ENCODE measurements around the gene MRGPRE. TPM values are rescaled to one million over a fixed set of nuclear protein-coding genes. Genes with fewer than 3 reads are reported as not detected.

MRGPRE gene
- total RNA-seq, 1 donor from 2014 or later = not detected

DNA sequence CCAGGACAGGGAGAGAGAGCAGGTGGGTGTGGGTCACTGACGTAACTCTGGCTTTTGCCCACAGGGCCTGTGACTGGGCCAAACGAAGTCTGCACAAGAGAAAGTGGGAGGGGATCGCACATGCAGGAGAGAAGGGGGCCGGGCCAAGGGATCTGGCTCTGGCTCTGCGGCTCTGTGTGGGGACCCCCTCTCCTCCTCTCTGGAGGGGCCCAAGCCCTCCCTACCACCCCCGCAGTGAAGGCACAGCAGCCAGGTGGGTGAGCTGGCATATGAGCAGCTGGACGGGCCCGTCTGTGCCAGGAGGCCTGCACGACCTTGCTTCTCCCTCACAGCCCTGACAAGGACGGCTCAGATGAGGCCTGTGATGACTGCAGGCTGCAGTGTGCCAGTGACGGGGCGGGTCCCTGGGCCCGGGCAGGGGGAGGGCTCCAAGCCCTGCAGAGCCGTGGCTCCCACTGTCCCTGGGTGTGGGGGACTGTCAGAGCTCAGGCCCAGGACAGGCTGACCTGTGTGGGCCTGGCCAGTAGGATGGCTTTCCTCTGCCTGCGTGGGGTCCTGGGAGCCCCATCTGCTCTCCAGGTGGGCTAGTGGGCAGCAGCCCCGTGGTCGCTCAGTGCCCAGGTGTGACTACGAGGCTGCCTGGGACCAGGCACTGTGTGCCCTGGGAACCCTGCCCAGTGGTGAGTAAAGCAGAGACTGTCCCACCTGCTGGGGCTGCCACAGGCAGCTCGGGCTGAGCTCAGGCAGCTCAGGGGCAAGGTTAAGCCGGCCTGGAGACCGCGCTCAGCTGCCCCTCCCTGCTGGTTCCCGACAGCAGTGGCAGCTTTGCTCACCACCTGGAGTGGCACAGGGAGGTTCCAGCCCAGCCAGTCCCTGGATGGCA lies 35.8 kb downstream of the MRGPRE start:
- no peak for DNase-seq (ENCODE audit: low read depth, low spot score)

DNA sequence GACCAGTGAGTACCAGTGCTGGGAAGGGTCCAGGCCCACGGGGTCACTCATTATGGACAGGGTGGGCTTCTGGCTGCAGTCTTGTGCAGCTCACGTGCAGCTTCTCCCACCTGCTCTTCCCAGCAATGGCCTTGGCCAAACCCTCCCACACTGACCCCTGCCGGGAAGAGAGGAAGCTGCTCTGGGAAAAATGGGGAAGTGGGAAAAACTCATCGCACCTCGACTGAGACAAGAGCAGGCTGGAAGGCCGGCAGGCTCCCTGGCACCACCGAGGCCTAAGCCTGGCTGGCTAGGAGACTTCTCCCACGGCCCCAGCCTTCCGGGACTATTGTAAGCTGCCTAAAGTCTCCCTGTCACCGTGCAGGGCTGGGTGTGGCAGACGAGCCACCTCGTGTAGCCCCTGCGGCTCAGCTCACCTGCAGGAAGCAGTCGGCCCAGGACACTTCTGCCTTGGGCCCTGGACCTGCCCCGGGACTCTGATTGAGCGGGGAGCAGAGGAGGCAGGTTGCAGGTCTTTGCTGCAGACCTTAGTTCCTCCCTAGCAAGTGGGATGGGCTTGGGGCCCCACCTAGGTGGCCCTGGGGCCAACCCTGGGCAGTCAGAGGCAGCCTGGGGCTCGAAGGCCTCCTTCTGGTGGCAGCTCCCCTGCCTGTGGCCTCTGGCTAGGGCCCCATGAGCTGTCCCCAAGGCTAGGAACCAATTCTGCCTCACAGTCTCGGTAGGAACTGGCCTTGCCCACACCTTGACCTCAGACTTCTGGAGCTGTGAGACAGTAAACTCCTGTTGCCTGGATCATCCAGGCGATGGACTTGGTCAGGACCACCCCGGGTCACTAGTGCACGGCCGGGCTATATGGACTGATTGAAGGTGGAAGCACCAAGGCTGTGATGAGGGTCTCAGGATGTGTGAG lies 36.7 kb downstream of the MRGPRE start:
- no peak for DNase-seq (ENCODE audit: low read depth, low spot score)

DNA sequence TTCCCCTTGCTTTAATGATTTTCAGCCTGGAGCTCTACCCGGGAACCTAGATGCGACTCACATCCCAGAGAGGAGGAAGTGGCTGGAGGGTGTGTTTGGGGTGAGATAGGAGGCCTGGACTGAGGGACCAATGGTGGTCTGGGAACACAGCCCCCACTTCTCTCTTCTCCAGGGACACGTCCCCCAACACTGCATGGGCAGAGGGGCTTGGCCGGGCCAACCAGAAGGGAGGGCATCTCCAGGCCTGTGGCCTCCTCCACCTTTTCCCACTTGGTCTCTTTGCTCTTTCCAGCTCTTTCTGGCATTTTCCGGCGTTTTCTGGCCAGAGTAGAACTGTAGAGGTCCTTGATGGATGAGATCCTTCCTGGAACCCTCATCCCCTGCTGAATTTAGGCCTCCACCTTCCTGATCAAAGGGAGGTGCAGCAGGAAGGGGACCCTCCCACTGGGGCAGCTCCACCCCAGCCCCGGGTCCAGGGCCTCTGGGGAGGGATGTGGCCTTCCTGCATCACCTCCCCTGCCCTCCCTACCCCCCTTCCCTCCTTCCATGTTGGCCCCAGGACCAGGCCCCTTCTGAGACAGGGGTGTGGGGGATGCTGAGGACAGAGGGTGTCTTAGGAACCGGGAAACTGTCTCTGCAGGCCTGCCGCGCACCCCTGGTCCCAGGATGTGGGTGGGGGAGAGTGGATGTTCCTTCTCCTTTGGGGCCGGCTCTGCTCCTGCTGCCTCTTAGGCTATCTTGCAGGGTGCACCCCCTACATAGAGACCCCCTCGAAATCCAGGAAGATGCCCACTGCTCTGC lies 38.0 kb downstream of the MRGPRE start:
- no peak for DNase-seq (ENCODE audit: low read depth, low spot score)

DNA sequence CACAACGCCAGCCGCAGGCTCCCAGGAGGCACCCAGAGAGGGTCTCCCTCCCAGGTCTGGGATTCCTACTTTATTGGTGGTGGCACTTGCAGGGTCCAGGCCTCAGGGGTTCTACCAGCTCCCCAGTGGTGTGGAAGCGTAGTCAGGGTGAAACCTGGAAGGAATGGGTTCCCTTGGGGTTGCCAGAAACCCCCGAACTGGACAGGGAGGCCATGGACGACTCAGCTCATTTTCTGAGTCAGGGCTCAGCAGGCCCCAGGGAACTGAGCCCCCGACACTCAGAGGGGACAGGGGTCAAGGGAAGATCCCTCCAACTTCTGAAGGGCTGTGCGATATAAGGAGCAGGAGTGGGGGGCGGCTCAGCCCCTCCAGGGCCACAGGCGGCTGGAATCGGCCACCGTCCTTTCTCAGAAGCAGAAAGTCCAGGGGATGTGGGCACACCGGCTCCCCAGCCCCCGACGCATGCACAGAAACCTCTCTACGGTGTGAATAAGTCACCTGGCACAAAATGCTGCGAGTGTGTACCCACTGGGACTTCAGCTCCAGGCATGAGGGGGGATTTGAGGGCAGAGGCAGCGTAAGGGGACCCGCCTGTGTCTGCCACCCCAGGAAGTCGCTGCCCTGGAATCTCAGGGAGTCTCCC lies 38.7 kb downstream of the MRGPRE start:
- no peak for DNase-seq (ENCODE audit: low read depth, low spot score)

DNA sequence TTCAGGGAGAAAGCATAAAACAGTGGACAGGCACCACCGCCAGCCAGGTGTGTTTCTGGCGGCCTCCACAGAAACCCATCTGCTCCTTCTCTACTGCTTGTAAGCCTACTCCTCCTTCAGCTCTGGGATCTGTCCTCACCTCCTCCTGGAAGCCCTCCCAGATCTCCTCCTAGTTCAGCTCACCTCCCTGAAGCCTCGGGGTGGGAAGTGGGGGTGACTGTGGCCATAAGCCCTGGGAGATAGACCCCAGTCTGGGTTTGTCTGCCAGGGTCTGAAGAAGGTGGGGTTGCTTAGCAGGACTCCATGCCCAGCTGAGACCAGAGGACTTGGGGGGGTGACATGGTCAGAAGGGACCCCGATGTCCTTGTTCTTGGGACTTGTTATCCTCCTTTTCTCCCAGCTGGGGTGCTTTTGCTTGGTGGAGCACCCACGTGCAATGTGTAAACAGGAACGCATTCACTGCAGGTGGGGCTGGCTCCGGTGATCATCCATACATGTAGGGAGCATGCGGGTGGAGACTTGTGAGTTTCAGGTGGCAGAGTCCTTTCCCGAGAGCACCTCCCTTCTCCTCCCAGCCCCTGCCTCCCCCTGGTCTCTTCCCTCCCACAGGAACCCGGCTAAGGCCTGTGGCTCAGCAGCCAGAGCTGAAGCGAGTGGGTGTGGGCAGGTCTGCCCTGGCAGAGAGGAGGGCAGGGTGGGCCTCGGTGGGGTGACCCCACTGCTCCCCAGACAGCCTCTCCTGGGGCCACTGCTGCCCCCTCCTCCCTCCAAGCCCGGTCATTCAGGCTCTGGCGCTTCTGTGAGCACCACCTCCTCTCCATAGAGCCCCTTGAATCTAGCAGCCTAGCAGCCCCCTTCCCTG lies 39.5 kb downstream of the MRGPRE start:
- DNase-seq (ENCODE audit: low read depth, low spot score) = no peak

DNA sequence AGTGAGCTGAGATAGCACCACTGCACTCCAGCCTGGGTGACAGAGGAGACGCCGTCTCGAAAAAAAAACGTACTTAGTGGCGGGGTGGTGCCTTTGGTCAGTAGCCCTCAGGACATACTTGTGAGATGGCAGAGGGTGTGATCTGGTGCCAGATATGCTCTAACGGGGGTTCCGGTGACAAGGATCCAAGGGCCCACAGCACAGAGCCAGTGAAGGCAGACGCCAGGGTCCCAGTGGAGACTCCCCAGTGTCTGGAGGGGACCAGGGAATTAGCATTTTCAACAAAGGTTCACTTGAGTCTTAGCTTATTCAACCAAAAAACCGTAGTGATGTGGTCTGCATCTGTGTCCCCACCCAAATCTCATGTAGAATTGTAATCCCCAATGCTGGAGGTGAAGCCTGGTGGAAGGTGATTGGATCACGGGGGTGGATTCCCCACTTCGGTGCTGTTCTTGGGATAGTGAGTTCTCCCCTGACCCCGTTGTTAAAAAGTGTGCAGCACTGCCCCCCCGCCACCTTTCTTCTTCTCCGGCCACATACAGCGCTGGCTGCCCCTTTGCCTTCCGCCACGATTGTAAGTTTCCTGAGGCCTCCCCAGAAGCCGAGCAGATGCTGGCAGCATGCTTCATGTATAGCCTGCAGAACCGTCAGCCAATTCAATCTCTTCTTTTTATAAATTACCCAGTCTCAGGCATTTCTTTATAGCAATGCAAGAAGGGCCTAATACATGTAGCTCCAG lies 40.5 kb downstream of the MRGPRE start:
- no peak for DNase-seq (ENCODE audit: low read depth, low spot score)

DNA sequence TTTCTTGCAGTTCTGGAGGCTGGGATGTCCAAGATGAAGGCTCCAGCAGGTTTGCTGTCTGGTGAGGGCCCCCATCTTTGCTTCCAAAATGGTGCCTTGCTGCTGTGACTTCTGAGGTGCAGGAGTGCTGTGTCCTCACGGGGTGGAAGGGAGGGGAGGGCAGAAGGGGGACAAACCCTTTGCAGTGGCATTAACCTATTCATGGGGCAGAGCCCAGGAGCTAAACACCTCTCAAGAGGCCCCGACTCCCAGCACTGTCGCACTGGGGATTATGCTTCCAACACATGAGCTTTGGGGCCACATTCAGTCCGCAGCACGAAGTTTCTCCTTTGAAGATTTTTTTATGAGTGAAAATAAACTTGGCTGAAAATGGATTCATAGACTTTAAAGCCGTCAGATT lies 41.6 kb downstream of the MRGPRE start:
- DNase-seq (ENCODE audit: low read depth, low spot score) = no peak

DNA sequence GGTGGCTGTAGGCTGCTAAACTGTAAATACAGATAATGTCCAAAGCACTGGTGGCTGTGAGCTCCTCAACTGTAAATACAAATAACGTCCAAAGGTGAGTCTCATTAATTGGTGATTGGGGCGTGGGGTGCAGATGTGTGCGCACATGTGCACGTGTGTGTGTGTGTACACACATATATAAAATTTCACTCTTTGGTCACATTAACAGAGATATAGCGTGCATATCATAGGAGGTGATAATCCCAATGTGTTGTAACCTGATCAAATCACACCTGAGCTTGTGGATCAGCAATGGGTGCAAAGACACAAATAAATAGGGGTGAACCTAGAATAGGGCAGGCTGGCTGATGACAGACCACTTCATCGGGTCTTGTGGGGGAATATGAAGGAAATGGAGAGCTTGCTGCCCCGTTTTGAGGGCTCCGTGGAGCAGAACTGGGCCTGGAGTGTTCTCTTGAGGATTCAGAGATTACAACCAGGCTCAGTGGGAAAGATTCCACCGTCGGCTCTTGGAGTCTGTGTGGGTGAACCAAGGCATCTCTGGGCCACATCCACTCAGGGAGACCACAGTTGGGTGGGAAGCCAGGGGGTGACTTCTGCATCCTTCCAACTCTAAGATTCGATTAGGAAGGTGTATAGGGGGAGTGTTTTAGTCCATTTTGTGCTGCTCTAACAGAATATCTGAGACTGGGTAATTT lies 42.2 kb downstream of the MRGPRE start:
- DNase-seq (ENCODE audit: low read depth, low spot score) = no peak

DNA sequence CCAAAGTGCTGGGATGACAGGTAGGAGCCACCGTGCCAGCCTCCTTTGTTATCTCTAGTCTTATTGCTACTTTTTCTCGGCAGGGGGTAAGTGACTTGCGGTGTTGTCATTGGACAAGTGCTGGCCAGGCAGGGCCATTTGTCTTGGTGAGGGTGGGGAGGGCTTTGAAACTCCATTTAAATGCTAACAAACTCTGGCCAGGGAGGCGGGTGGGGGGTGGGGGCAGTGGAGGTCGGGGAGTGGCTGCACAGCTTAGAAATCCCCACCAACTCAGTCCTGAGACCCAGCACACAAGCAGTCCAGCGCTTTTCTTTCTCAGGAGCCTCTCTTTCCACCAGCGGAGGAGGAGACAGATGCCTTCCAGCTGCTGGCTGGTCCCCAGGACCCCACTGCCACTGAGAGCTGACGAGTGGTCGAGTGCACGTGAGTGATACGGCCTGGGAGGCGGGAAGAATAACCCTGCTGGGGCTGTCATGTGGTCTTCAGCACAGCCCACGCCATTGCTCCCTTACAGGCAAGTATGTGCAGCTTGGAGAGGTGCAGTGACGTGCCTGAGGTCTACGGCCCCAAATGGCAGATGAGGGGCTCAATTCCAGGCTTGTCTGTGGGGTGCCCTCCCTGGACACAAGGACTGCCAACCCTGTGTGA lies 42.9 kb downstream of the MRGPRE start:
- no peak for DNase-seq (ENCODE audit: low read depth, low spot score)

DNA sequence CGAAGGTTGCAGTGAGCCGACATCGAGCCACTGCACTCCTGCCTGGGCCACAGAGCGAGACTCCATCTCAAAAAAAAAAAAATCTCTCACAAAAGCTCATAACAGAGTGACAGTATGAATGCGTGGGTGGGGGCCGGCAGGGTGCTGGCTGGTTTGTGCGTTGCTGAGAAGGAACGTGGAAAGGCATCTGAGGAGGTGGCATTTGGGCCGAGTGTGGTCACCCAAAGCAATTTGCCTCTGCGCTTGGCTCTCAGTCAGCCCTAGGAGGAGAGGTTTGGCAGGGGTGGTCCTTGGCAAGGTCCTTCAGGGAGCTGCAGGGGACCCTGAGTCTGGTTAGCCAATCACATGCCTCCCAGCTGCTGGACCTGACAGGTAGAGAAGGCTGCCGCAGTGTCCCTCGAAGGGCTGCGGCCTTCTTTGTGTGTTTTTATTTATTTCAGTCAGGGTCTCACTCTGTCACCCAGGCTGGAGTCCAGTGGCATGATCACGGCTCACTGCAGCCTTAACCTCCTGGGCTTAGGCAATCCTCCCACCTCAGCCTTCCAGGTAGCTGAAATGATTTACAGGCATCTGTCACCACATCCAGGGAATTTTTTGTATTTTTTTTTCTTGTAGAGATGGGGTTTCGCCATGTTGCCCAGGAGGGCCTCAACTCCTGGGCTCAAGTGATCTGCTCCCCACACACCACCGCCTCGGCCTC lies 43.6 kb downstream of the MRGPRE start:
- DNase-seq (ENCODE audit: low read depth, low spot score) = no peak

DNA sequence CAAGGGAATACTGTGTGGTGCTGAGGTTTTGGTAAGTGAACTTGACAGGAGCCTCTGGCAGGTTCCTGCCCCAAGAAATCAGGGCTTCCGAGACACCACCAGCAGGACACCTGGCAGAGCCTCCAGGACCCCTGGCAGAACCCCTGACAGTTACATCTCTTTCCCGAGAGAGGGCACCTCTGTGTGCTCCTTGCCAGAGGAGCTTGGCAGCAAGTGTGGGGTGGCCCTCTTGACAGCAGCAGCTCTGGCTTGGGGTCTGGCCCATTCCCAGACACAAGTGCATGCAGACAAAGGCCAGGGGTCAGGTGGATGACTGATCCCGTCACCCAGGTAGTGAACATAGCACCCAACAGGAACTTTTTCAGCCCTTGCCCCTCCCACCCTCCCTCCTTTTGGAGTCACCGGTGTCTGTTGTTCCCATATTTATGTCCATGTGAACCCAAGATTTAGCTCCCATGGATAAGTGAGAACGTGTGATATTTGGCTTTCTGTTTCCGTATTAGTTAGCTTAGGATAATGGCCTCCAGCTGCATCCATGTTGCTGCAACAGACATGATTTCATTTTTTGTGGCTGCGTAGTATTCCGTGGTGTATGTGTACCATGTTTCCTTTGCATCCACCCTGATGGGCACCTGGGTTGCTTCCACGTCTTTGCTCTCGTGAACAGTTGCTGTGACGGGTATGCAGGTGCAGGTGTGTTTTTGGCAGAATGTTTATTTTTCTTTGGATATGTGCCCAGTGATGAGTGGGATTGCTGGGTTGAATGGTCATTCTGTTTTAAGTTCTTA lies 45.9 kb downstream of the MRGPRE start:
- DNase-seq (ENCODE audit: low read depth, low spot score) = no peak

DNA sequence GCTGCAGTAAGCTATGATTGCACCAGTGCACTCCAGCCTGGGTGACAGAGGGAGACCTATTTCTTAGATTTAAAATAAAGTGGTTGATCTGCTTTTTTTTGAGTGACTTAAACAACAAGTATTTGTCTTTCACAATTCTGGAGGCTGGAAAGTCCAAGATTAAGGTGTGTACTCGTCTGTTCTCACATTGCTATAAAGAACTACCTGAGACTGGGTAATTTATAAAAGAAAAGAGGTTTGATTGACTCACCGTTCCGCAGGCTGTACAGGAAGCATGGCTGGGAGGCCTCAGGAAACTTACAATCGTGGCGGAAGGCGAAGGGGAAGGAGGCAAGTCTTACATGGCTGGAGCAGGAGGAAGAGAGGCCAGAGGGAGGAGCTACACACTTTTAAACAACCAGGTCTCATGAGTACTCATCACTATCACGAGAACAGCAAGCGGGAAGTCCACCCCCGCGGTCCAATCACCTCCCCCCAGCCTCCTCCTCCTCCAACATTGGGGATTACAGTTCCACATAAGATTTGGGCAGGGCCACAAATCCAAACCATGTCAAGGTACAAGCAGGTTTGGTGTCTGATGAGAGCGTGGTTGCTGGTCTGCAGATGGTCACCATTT lies 47.4 kb downstream of the MRGPRE start:
- no peak for DNase-seq (ENCODE audit: low read depth, low spot score)

DNA sequence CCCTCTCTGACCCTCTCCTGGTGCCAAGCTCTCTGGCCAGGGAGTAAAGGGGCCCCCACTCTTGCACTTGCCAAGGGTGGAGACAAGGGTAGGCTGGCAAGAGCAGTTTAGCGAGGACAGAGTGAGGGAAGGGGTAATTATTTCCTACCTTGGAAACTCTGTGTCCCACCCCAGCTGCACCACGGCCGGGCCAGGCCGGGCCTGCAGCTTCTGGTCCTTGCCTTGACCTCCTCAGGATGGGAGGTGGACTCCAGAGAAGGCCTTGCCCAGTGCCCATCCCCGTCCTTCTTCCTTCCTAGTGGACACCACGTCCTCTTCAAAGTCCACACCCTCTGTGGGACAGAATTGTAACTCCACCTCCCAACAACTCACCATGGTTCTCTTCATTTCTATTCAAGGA lies 48.7 kb downstream of the MRGPRE start:
- DNase-seq (ENCODE audit: low read depth, low spot score) = no peak

DNA sequence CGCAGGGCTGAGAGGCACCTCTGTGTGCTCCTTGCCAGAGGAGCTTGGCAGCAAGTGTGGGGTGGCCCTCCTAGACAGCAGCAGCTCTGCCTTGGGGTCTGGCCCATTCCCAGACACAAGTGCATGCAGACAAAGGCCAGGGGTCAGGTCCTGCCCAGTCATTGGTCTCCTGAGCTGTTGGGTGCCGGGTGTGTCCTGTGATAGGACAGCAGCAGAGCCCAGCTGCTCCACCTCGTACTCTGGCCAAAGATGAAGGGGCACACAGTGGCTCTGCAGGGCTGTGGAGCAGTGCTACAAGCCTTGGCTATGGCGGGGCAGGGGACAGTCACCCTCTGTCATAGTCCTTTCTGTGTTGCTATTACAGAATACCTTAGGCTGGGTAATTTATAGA lies 49.8 kb downstream of the MRGPRE start:
- no peak for DNase-seq (ENCODE audit: low read depth, low spot score)

DNA sequence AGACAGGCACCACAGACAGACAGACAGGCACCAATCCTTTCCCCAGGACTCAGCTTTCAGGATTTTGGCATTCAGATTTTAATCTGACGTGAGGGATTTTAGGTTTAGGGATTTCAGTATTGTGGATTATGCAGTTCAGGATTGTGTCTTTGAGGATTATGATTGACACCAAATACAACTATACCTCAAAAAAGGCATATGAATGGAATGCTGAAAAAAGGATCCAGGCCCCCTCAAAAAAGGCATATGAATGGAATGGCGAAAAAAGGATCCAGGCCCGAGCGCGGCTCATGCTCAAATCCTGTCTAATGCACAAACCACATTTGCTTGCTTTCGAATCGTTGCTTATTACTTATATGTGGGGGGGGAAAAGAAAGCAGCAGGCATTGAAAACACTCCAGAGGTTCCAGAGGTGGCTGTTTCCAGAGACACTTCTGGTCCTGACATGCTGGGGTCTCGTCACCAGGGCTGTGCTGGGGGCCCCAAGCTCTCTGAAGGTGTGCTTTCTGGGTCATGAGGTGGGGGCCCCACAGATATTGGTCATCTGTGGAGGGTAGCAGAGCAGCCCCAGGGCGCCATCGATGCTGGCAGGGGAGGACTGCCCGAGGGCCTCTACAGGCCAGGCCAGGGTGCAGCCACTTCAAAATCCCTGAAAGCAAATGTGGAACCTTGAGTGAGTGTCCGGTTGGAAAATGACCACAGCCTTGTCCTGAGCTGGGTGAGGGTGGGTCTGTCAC lies 50.3 kb downstream of the MRGPRE start:
- no peak for DNase-seq (ENCODE audit: low read depth, low spot score)

DNA sequence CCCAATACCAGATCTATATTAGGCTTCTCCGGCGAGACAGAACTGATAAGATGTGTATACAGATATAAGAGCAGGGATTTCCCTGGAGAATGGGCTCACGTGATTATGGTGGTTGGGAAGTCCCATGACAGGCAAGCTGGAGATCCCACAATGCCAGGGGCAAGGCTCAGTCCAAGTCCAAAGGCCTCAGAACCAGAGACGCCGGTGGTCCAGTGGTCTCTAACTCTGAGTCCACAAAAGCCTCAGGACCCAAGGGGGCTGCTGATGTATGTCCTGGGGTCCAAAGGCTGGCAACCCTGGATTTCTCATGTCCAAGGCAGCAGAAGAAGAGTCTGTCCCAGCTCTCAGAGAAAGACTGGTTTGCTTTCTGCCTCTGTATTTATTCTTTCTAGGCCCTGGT lies 51.3 kb downstream of the MRGPRE start:
- DNase-seq (ENCODE audit: low read depth, low spot score) = no peak

Data from pulmonary artery endothelial cell (primary cell).